HG02981 (cell line): ENCODE results near the gene DUOXA1.
"Not testable (repeated sequence)": the region's sequence is repeated elsewhere in the genome, so short reads cannot be mapped to it uniquely, and the experiment has no call there.

Source experiments
- ATAC-seq: cut with Tn5 transposase; IDR thresholded peaks from one replicate; pipeline ENCODE4 v1.9.1; 2021; ENCODE audit warnings: mild to moderate bottlenecking, moderate library complexity; ENCODE audit not compliant: unreplicated experiment

DUOXA1 gene

DNA sequence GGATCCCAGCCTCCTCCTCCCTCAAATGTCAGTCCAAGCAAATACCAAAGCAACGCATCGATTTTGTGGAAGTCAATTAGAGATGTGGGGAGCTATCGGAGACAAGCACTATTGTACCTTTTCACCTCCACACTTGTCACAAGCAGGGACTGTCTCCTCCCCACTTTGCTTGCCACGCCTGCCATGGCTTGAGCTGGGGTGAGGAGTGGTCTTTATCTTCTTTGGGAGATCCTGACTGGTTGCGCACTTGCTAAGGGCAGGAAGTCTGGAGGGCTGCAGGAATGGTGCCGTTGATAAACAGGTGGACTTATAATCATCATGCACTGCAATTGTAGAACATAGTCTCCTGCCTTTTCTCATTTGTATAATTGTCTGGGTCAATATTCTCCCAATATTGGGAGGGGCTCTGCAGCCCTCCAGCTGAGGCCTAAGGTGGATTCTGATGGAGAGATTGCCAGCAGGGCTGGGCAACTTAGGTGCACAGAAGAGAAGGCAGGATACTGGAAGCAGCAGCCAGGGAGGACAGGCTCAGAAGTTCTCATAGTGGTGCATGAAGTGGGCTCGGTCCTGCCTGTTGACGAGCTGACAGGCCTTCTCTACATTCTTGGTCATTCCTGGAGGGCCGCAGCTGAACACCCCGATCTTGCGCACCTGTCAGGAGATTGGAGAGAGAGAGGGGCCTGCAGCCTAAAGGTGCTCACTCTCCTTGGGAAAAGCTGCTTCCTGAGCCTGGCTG is 35.9 kb downstream of the DUOXA1 start:
- ATAC-seq: no peak

DNA sequence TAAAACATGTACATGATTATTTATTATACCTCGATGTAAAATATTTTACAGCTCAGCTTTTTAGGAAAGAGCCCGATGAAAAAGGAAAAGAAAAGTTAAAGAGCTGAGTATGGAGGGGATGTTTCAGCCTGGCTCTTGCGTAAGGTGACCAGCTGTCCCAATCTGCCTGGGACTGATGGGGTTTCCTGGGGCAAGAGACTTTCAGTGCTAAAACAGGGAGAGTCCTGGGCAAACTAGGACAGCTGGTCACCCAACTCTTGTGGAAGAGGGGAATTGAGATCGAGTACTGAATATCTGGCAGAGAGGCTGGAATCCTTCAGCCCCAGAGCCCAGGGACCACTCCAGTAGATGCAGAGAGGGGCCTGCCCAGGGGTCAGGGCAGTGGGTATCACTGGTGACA is 36.7 kb downstream of the DUOXA1 start:
- ATAC-seq: no peak

DNA sequence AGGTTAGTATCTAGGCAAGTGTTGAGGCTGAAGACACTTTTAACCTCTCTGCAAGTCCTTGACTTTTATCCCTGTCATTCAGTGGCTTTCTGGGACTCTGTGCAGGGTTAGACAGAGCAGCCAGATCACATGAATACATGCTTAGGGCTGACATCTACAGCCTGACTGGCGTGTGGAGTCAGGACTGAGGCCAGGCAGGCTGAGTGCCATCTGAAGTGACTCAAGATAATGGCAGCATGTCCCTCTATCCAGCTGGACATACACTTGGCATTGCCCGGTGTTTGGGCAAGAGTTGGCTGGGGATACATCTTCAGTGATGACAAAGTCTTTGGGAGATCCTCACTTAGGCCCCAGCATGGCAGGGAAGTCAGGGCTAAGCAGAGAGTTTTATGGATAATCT is 38.1 kb downstream of the DUOXA1 start:
- no peak for ATAC-seq

DNA sequence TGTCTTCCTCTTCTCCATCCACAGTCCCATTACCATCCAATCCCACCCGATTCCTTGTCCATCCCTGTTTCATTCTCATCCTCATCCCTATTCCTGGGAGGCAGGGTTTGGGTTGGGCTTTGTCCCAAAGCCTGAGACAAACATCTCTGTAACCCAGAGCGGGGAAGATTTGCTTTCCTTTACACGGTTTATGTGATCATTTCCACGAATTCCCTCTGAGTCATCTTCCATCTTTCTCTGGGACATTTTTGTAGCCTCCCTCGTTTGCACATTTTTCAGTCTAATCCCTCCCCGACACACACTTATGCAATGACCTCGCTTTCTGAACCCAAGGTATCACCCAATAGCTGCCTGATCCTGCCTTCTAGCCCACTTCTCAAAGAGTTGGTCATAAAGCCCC is 38.5 kb downstream of the DUOXA1 start:
- no peak for ATAC-seq

DNA sequence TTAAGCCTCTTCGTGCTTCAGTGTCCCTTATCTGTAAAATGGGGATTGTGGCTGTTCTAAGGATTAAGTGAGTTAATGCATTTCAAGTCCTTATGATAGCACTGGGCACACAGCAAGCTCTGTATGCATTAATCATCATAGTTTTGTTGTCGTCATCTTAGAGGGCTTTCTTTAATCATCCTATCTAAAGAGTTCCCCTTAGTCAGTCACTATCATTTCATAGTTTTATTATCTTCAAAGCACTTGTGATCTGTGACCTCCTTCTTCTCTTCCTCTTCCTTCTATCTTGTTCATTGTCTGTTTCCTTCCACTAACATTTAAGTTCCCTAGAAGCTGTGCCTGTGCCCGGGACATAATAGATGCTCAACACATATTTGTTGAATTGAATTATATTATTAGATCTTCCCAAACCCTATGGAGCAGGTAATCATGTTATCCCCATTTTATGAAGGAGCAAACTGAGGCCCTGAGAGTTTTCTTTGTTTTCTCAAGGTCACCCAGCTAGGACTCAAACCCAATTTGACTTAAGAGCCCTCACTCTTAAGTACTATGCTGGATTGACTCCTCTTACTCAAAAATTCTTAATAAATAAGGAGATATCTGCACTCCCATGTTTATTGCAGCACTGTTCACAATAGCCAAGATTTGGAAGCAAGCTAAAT is 39.8 kb downstream of the DUOXA1 start:
- no peak for ATAC-seq

DNA sequence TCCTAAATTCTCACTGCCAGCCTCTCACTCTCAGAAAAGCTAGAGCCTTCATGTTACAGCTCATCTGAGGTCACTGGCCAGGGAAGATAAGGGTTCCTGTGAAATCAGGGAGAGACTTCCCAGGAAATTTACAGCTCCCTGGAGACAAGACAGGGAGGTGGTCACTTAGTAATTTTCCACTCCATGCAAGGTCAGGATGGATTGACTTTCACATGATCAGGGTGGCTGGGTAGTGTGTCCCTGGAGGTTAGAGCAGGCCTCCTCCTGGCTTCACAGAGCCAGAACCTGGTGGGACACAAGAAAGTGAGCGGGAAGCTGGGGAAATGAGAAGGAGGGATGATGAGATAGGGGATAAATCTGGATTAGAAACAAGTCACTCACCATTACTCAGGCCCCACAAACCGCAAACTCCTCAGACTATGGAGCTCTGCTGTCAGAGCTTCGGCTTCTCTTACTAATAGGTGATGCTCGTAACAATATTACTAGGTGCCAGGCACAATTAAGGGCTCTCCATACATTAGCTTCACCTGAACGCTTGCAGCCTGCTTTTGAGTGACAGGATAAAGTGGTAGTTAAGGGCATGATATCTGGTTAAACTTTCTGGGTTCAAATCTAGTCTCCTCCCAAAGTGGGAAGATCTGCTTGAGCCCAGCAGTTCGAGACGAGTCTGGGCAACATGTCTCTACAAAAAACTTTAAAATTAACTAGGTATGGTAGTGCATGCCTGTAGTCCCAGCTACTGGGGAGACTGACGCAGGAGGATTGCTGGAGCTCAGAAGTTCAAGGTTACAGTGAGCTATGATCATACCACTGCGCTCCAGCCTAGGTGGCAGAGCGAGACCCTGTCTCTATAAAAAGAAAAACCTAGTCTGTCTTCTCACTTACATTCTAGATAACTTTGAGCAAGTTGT is 40.6 kb downstream of the DUOXA1 start:
- no peak for ATAC-seq

DNA sequence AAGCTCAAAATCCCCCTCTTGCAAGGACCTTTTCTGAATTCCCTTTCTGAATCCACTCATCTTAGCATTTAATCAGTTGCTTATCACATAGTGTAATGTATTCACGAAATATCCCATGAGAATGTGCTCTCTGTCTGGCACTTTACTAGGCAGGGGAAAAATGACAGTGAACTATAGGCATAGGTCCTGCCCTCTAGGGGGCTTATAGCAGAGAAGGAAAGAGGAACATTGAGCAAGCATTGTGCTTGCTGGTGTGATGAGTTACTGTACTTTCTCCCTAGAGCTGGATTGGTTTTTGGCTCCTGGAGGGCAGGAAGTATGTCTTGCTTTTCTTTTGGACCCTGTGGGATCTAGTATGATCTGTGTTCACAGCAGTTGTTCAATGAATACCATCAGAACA is 42.2 kb downstream of the DUOXA1 start:
- no peak for ATAC-seq

DNA sequence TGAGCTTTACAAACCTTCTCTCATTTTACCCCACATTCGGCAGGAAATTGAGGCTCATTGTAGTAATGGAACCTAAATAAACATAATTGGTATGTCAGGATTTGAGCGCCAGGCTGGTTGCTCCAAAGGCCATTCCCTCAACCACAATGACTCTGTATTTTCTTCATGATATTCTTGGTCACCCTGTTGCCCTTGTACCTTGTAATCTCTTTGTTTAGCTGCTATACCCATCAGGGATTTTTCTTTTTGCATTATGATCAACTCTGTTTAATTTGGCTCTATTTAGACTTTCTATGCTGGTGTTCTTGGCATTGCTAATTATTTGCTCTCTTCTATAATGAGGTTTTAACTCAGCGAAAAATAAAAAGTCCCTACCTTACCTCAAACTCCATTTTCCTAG is 45.5 kb downstream of the DUOXA1 start:
- ATAC-seq: no peak

DNA sequence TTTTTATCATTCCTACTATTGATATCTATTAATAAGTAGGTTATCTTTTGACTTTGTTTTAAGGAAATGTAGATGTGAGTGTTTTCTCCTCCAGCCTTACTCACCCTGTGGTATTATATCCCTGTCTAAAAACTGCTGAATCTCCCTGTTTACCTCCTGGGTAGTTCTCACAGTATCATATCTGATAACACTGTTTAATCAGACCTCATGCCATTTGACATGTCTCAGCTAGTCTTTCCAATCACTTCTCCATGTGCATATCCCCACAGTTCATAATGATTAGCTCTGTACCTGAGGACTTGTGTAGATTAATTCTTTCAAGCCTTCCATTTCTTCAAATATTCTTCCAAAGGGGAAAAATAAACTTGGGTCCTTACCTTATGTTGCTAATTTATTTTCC is 46.5 kb downstream of the DUOXA1 start:
- ATAC-seq: no peak

DNA sequence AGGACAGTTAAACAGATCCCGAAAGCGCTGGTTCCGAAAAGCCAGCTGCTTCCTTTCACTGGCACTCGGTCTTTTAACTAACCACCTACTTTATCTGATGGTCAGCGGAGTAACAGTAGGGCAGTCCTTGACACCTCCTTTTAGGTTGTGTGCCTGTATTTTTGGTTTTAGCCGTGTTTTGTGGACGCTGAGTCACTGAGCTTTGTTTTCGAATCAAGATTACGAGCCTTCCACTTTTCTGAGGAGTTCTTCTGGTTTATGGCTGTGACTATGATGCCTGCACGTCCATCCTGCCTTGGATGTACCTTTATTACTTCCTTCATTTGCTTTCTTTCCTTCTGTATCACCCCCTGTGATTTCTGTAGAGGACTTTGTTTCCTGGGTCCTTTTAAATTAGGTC is 47.3 kb downstream of the DUOXA1 start:
- not testable (repeated sequence) for ATAC-seq

DNA sequence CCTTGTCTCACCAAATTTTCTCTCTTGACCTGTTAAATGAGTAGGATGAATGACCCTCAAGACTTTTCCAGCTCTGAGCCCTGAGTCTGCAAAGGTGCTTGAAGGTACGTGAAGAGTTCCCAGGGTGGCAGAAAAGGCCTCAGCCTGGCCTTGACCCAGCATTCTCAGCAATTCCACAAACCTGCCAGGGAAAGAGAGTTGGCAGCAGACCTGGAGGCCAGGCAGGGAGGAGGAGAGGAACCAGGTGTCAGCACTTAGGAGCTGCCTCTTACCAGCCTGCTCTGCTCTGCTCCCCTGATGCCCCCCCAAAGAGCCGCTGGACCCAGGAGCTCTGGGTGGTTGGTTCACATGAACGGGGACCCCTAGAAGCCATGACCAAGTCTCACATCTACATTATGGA is 49.1 kb downstream of the DUOXA1 start:
- not testable (repeated sequence) for ATAC-seq

DNA sequence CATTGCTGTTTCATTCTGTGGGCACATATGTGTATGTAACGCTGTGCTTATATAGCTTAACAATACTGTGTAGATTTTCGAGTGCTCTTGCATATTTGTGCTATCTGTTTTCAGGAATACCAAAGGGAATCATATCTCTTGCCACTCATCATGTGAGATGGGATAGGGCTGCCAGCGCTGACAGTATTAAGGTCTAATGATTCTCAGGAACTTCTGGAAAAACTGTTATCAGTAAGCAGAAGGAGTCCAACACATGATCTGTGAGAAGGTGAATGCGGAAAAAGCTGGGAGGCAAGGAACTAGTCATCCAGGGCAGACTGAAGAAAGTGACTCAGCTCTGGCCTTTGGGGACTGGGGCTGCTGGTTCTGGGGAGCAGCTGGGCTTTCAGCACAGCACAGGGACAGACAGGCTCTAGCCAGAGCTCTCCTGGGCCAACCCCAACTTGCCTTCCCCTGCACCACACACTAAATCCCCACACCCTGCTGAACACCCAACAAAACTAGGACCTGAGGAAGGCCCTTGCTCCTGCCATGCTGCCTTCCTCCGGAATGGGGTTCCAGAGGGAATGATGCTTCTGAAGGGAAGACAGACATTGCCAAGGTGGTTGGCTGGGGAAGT is 49.9 kb downstream of the DUOXA1 start:
- not testable (repeated sequence) for ATAC-seq

DNA sequence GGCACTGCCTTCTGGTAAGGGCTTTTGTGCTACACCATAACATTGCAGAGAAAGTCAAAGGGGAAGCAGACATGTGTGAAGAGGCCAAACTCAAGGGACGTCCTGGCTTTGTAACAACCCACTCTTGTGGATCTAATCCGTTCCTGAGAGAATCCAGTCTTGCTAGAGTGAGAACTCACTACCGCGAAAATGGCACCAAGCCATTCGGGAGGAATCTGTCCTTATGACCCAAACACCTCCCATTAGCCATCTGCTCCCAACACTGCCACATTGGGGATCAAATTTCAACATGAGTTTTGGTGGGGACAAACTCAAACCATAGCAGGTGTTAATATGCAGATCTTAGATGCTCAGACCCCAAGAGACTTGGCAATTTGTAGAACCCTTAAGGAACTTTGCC is 50.5 kb downstream of the DUOXA1 start:
- not testable (repeated sequence) for ATAC-seq

DNA sequence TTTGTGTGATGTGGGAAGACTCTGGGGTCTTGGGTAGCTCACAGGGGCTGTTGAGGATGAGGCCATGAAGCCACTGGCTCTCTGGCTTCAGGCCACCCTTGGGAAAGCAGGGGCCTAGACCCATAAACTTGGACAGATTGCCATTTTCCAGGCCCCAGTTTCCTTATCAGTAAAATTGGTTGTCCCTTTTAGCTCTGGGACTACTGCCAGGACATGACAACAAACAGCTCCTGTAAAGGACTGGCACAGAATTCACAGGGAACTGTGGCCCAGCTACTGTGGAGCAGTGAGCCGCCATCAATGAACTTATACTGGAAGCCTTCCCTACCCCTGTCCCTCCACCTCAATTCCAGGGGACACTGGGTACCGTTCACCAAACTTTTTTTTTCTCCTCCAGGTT is 52.3 kb downstream of the DUOXA1 start:
- ATAC-seq: not testable (repeated sequence)

DNA sequence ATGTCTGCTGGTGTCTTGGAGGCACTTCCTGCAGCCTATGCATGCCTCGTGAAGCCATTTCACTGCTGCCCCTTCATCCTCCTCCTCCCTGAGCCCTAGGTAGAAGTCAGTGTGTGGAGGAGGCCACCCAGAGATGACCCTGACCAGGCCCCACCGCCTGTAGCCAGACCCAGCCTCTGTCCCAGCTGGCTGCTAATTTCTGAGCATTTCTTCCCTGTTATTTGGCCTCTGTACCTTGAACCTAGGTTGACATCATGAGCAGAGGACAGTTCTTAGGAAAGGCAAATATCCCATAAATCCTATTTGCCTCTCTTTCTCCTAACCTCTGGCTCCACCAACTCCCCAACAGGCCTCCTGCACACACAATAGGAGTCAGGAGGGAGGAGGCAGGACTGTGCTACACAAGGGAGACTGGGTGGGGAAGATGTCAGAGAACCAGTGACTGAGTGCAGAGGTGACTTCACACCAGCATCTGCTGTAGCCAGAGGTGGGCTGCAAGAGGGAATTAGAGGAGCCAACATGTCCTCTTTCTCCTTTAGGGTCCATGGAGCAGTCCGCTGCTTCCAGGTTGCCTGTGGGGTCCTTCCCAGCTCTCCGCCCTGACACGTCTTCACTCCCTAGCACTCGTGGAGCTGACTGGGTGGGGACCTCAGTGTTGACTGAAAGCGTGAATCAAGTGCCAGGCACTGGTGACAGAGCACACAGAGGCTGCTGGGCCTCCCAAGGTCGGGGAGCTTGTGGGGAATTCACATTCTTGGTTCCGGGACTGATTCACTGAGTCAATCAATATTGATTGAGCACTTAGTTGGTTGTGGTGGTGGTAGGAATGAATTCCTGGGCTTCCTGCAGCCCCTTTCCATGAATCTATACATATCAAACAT is 54.0 kb downstream of the DUOXA1 start:
- not testable (repeated sequence) for ATAC-seq

DNA sequence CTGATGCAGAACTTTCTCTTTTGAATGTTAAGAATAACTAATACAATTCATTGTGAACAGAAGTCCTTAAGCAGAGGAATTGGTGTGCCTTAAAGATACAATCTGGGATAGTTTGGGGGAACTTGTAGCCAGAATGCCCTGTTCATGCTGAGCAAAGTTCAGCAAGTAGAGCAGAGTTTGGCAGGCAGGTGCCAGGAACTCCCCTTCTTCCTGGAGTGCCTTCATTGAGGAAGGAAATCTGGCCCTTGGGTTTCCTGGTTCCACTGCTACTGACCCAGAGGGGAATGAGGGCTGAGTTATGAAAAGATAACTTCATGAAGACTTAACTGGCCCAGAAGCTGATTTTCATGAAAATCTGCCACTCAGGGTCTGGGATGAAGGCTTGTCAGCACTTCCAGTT is 56.1 kb downstream of the DUOXA1 start:
- not testable (repeated sequence) for ATAC-seq

DNA sequence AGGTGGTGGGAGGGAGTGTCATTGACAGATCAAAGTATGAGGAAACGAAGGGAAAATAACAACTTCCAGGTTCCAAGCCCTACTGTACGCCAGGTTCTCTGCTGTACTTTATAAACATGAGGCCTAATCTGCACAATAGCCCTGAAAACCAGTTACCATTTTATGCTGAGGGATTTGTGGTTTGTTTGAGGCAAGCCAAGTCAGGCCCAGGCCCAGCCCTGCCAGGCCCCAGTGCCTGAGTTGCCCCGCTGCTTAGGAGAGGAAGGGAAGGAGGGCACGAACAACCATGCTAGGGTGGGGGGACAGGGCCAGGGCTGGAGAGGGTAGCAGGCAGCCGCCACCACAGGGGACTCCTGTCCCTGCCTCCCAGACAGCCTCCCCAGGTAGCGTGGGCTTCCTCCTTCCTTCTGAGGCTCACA is 59.7 kb downstream of the DUOXA1 start:
- not testable (repeated sequence) for ATAC-seq
